ENCODE results near the gene MSI2. TPM values are rescaled to one million over a fixed set of nuclear protein-coding genes. Genes with fewer than 3 reads are reported as not detected.

Gene MSI2
- total RNA-seq, 1 experiment from 2014 or later, result 169 TPM

GRCh38 chr17:57537524-57538410, 281.4 kb downstream of the MSI2 start:
- DNase-seq, result no peak
- H3K4me3 ChIP-seq (ENCODE audit: low read length), result no peak overlapping the region
- H4K20me1 ChIP-seq (ENCODE audit: insufficient read depth, low read depth, low read length), result no peaks in the 10 kb centered on the region
- H2AFZ ChIP-seq (ENCODE audit: low read length), result no peak overlapping the region
- no peaks in the 10 kb centered on the region for H3K9me3 ChIP-seq (ENCODE audit: low read length)
- no peaks in the 10 kb centered on the region for H3K9me2 ChIP-seq (replicated peaks; ENCODE audit: insufficient read depth, low read length)
- H3K4me2 ChIP-seq (ENCODE audit: low read depth, low read length, poor library complexity, severe bottlenecking), result no peak overlapping the region
- H3K36me3 ChIP-seq (ENCODE audit: insufficient read depth, low read length), result no peaks in the 10 kb centered on the region
- no peaks in the 10 kb centered on the region for H3K27me3 ChIP-seq (ENCODE audit: low read length)
- peaks cover 66% of the 10 kb centered on the region for H3K4me1 ChIP-seq (ENCODE audit: low read length)
- H3K27ac ChIP-seq (ENCODE audit: low read length), result peak overlapping the region; percentile 58
- H3K79me2 ChIP-seq (ENCODE audit: low read length), result peaks cover 81% of the 10 kb centered on the region
- no peak overlapping the region for H3K9ac ChIP-seq (ENCODE audit: low read length)

GRCh38 chr17:57538736-57539456, 282.6 kb downstream of the MSI2 start:
- Histone ChIP-seq H3K9ac (ENCODE audit: low read length) (no peak overlapping the region), H3K9me2 (replicated peaks; ENCODE audit: insufficient read depth, low read length) (no peaks in the 10 kb centered on the region), H3K27ac (ENCODE audit: low read length) (peak overlapping the region; percentile 99), H3K79me2 (ENCODE audit: low read length) (peaks cover 84% of the 10 kb centered on the region), H3K4me2 (ENCODE audit: low read depth, low read length, poor library complexity, severe bottlenecking) (no peak overlapping the region), H4K20me1 (ENCODE audit: insufficient read depth, low read depth, low read length) (no peaks in the 10 kb centered on the region), H3K27me3 (ENCODE audit: low read length) (no peaks in the 10 kb centered on the region), H3K4me1 (ENCODE audit: low read length) (peaks cover 70% of the 10 kb centered on the region), H3K9me3 (ENCODE audit: low read length) (no peaks in the 10 kb centered on the region), H2AFZ (ENCODE audit: low read length) (no peak overlapping the region), H3K4me3 (ENCODE audit: low read length) (no peak overlapping the region), H3K36me3 (ENCODE audit: insufficient read depth, low read length) (no peaks in the 10 kb centered on the region)
- DNase-seq, result no peak

- Histone ChIP-seq H3K27me3 (ENCODE audit: low read length) (no peaks in the 10 kb centered on the region), H3K9me2 (replicated peaks; ENCODE audit: insufficient read depth, low read length) (no peaks in the 10 kb centered on the region), H3K4me2 (ENCODE audit: low read depth, low read length, poor library complexity, severe bottlenecking) (no peak overlapping the region), H2AFZ (ENCODE audit: low read length) (no peak overlapping the region), H3K4me1 (ENCODE audit: low read length) (peaks cover 77% of the 10 kb centered on the region), H3K9ac (ENCODE audit: low read length) (no peak overlapping the region), H3K9me3 (ENCODE audit: low read length) (no peaks in the 10 kb centered on the region), H3K27ac (ENCODE audit: low read length) (peak overlapping the region; percentile 99), H3K4me3 (ENCODE audit: low read length) (no peak overlapping the region), H3K79me2 (ENCODE audit: low read length) (peaks cover 87% of the 10 kb centered on the region), H4K20me1 (ENCODE audit: insufficient read depth, low read depth, low read length) (no peaks in the 10 kb centered on the region), H3K36me3 (ENCODE audit: insufficient read depth, low read length) (no peaks in the 10 kb centered on the region)
- no peak for DNase-seq
These were observed 283.4 kb downstream of the MSI2 start for GRCh38 chr17:57539529-57540301.

- H4K20me1 ChIP-seq (ENCODE audit: insufficient read depth, low read depth, low read length), result no peaks in the 10 kb centered on the region
- no peak overlapping the region for H3K4me3 ChIP-seq (ENCODE audit: low read length)
- H3K4me1 ChIP-seq (ENCODE audit: low read length), result peaks cover 77% of the 10 kb centered on the region
- H3K9me2 ChIP-seq (replicated peaks; ENCODE audit: insufficient read depth, low read length), result no peaks in the 10 kb centered on the region
- no peak overlapping the region for H2AFZ ChIP-seq (ENCODE audit: low read length)
- peaks cover 86% of the 10 kb centered on the region for H3K79me2 ChIP-seq (ENCODE audit: low read length)
- DNase-seq, result no peak
- no peak overlapping the region for H3K4me2 ChIP-seq (ENCODE audit: low read depth, low read length, poor library complexity, severe bottlenecking)
- peak overlapping the region; percentile 99 for H3K27ac ChIP-seq (ENCODE audit: low read length)
- no peaks in the 10 kb centered on the region for H3K27me3 ChIP-seq (ENCODE audit: low read length)
- H3K9ac ChIP-seq (ENCODE audit: low read length), result peak overlapping the region; percentile 3; the same call in 1 of the 2 replicates
- H3K36me3 ChIP-seq (ENCODE audit: insufficient read depth, low read length), result no peaks in the 10 kb centered on the region
- no peaks in the 10 kb centered on the region for H3K9me3 ChIP-seq (ENCODE audit: low read length)
These were observed 284.3 kb downstream of the MSI2 start for GRCh38 chr17:57540596-57540995.

- no peaks in the 10 kb centered on the region for H4K20me1 ChIP-seq (ENCODE audit: insufficient read depth, low read depth, low read length)
- H3K4me1 ChIP-seq (ENCODE audit: low read length), result peaks cover 80% of the 10 kb centered on the region
- no peak overlapping the region for H3K4me2 ChIP-seq (ENCODE audit: low read depth, low read length, poor library complexity, severe bottlenecking)
These were observed 284.7 kb downstream of the MSI2 start for GRCh38 chr17:57541049-57541448.

GRCh38 chr17:57541472-57542394, 285.4 kb downstream of the MSI2 start:
- no peaks in the 10 kb centered on the region for H3K36me3 ChIP-seq (ENCODE audit: insufficient read depth, low read length)
- H3K79me2 ChIP-seq (ENCODE audit: low read length), result peaks cover 85% of the 10 kb centered on the region
- H2AFZ ChIP-seq (ENCODE audit: low read length), result no peak overlapping the region
- no peaks in the 10 kb centered on the region for H3K27me3 ChIP-seq (ENCODE audit: low read length)
- H3K4me1 ChIP-seq (ENCODE audit: low read length), result peaks cover 84% of the 10 kb centered on the region
- H3K9ac ChIP-seq (ENCODE audit: low read length), result peak overlapping the region; percentile 49; the same call in 1 of the 2 replicates
- 0 out of 2 replicates have a peak overlapping the region, but pooled peaks have one; percentile 9 for H3K4me3 ChIP-seq (ENCODE audit: low read length)
- H3K4me2 ChIP-seq (ENCODE audit: low read depth, low read length, poor library complexity, severe bottlenecking), result peak overlapping the region; percentile 50
- H3K9me3 ChIP-seq (ENCODE audit: low read length), result no peaks in the 10 kb centered on the region
- H4K20me1 ChIP-seq (ENCODE audit: insufficient read depth, low read depth, low read length), result no peaks in the 10 kb centered on the region
- no peaks in the 10 kb centered on the region for H3K9me2 ChIP-seq (replicated peaks; ENCODE audit: insufficient read depth, low read length)
- no peak for DNase-seq
- peak overlapping the region; percentile 99 for H3K27ac ChIP-seq (ENCODE audit: low read length)

More at GRCh38 chr17:57541049-57541448, 284.7 kb downstream of the MSI2 start:
- no peaks in the 10 kb centered on the region for H3K9me3 ChIP-seq (ENCODE audit: low read length)
- no peaks in the 10 kb centered on the region for H3K27me3 ChIP-seq (ENCODE audit: low read length)
- H3K9ac ChIP-seq (ENCODE audit: low read length), result peak overlapping the region; percentile 33; the same call in 1 of the 2 replicates
- H3K36me3 ChIP-seq (ENCODE audit: insufficient read depth, low read length), result no peaks in the 10 kb centered on the region
- DNase-seq, result no peak
- no peak overlapping the region for H2AFZ ChIP-seq (ENCODE audit: low read length)
- no peak overlapping the region for H3K4me3 ChIP-seq (ENCODE audit: low read length)
- peaks cover 86% of the 10 kb centered on the region for H3K79me2 ChIP-seq (ENCODE audit: low read length)
- peak overlapping the region; percentile 99 for H3K27ac ChIP-seq (ENCODE audit: low read length)
- H3K9me2 ChIP-seq (replicated peaks; ENCODE audit: insufficient read depth, low read length), result no peaks in the 10 kb centered on the region

GRCh38 chr17:57542510-57542909, 286.2 kb downstream of the MSI2 start:
- H3K36me3 ChIP-seq (ENCODE audit: insufficient read depth, low read length), result no peaks in the 10 kb centered on the region
- H3K27ac ChIP-seq (ENCODE audit: low read length), result peak overlapping the region; percentile 99
- H3K9me2 ChIP-seq (replicated peaks; ENCODE audit: insufficient read depth, low read length), result no peaks in the 10 kb centered on the region
- no peaks in the 10 kb centered on the region for H3K9me3 ChIP-seq (ENCODE audit: low read length)
- peak overlapping the region; percentile 50 for H3K4me2 ChIP-seq (ENCODE audit: low read depth, low read length, poor library complexity, severe bottlenecking)
- H3K79me2 ChIP-seq (ENCODE audit: low read length), result peaks cover 85% of the 10 kb centered on the region
- peaks cover 92% of the 10 kb centered on the region for H3K4me1 ChIP-seq (ENCODE audit: low read length)
- H3K27me3 ChIP-seq (ENCODE audit: low read length), result no peaks in the 10 kb centered on the region
- H2AFZ ChIP-seq (ENCODE audit: low read length), result no peak overlapping the region
- no peaks in the 10 kb centered on the region for H4K20me1 ChIP-seq (ENCODE audit: insufficient read depth, low read depth, low read length)
- DNase-seq, result no peak
- peak overlapping the region; percentile 49 for H3K9ac ChIP-seq (ENCODE audit: low read length)
- peak overlapping the region; percentile 9; the same call in 1 of the 2 replicates for H3K4me3 ChIP-seq (ENCODE audit: low read length)
